T-cell (primary cell): ENCODE data around the gene PRPF8. TPM values are rescaled to one million over a fixed set of nuclear protein-coding genes. Genes with fewer than 3 reads are reported as not detected.

ENCODE experiments used
- ATAC-seq, 4 experiments: fragments of 200-7000 bp in 3 of 4; fragments of 150-1000 bp in 1 of 4; cut with Tn5 transposase; replicated peaks in 1 of 4; 1 replicate in 3 of 4; 2 replicates in 1 of 4; pipeline ENCODE4 v1.10.0; 2021; ENCODE audit warnings: moderate library complexity in 3 of 4, mild to moderate bottlenecking in 2 of 4, moderate number of reproducible peaks in 1 of 4
- CTCF ChIA-PET, 2 donors: fragments of 300-600 bp; sonication (Branson Sonifier 250); formaldehyde crosslinking; loops; one replicate each; lab custom pipeline; 2022; ENCODE audit warnings: antibody characterized with exemption in 2 of 2; lab: Charles Lee
- POLR2A ChIA-PET, 2 donors: fragments of 300-600 bp; sonication (Branson Sonifier 250); formaldehyde crosslinking; loops; one replicate each; lab custom pipeline; 2022; ENCODE audit warnings: antibody characterized with exemption in 2 of 2; lab: Charles Lee
- DNase-seq, 35 experiments: peaks; one replicate each; pipeline versions ENCODE4 v3.0.0 to v3.0.0-alpha.2; 2013 to 2023
- H3K27ac ChIP-seq: one replicate; pipeline ENCODE4 v1.5.1; 2013; ENCODE audit warnings: low read length
- H3K27me3 ChIP-seq, 2 experiments: replicated peaks in 1 of 2; 1 replicate in 1 of 2; 2 replicates in 1 of 2; pipeline versions ENCODE4 v1.6.1 to v1.7.0; 2013; ENCODE audit warnings: low read length in 1 of 2, mixed read lengths in 1 of 2; ENCODE audit not compliant: control insufficient read depth in 2 of 2, insufficient read depth in 2 of 2; ENCODE audit errors: extremely low read depth in 1 of 2
- H3K36me3 ChIP-seq, 2 donors: 1 replicate in 1 of 2; 2 replicates in 1 of 2; pipeline versions ENCODE4 v1.6.1 to v1.7.0; 2013; ENCODE audit warnings: low read length in 1 of 2; ENCODE audit not compliant: control insufficient read depth in 2 of 2, insufficient read depth in 1 of 2; ENCODE audit errors: extremely low read depth in 1 of 2
- H3K4me1 ChIP-seq, 2 experiments: 1 replicate in 1 of 2; 2 replicates in 1 of 2; pipeline versions ENCODE4 v1.6.1 to v1.7.0; 2013; ENCODE audit warnings: low read length in 2 of 2, mixed read lengths in 1 of 2; ENCODE audit not compliant: insufficient read depth in 2 of 2, control insufficient read depth in 1 of 2; ENCODE audit errors: extremely low read depth in 1 of 2
- H3K4me3 ChIP-seq, 2 donors: 1 replicate in 1 of 2; 2 replicates in 1 of 2; pipeline versions ENCODE4 v1.5.1 to v1.7.0; 2013; ENCODE audit warnings: mild to moderate bottlenecking in 2 of 2, low read length in 1 of 2, moderate library complexity in 1 of 2; ENCODE audit not compliant: control insufficient read depth in 1 of 2; ENCODE audit errors: extremely low read depth in 1 of 2
- H3K9me3 ChIP-seq: 2 replicates; pipeline ENCODE4 v1.7.0; 2013
- H3K27ac Mint-ChIP-seq, 2 donors: one replicate each; pipeline ENCODE4 v1.8.0; 2020 to 2021; ENCODE audit warnings: mild to moderate bottlenecking in 2 of 2, mixed read lengths in 2 of 2
- H3K27me3 Mint-ChIP-seq, 2 donors: one replicate each; pipeline ENCODE4 v1.8.0; 2021 to 2022; ENCODE audit warnings: mixed read lengths in 2 of 2
- H3K36me3 Mint-ChIP-seq: one replicate; pipeline ENCODE4 v1.8.0; 2021; ENCODE audit warnings: mixed read lengths
- H3K4me1 Mint-ChIP-seq, 3 donors: one replicate each; pipeline ENCODE4 v1.8.0; 2020 to 2022; ENCODE audit warnings: mixed read lengths in 3 of 3, mild to moderate bottlenecking in 1 of 3
- H3K4me3 Mint-ChIP-seq, 3 donors: one replicate each; pipeline ENCODE4 v1.8.0; 2020 to 2022; ENCODE audit warnings: mild to moderate bottlenecking in 3 of 3, mixed read lengths in 3 of 3, moderate library complexity in 3 of 3
- H3K9me3 Mint-ChIP-seq, 3 donors: one replicate each; pipeline ENCODE4 v1.8.0; 2020 to 2022; ENCODE audit warnings: mixed read lengths in 3 of 3
- WGBS: methylation state at CpG from one replicate; pipeline ENCODE4 v1.1.5; 2013; ENCODE audit warnings: missing lambda C conversion rate; ENCODE audit not compliant: insufficient coverage; 5-methylcytosine and 5-hydroxymethylcytosine counted together
- total RNA-seq, 35 experiments: library from RNA in 6 of 35; stranded (reverse) in 6 of 35; fragments of 120-200 nt in 1 of 35; gene quantifications; one replicate each; pipeline versions ENCODE4 v1.2.1 to v1.2.4 and lab custom pipeline; 2013 to 2026

The PRPF8 gene
- total RNA-seq, 5 donors from 2014 or later (not counting 1 experiment from before 2014, with no cell fraction given), result 387 to 543 (median 409) TPM

- ATAC-seq (no peak), DNase-seq (no peak)
- peaks cover 10 to 24% of the 10 kb centered on the region in 2 experiments for H3K4me1 ChIP-seq
- H3K27ac ChIP-seq, result no peak overlapping the region
- no peak overlapping the region for H3K4me3 ChIP-seq
- H3K27ac Mint-ChIP-seq, result no peak overlapping the region
- H3K4me1 Mint-ChIP-seq, result peaks cover 17 to 20% (median 18%) of the 10 kb centered on the region in 3 donors
- peaks cover 0 to 10% of the 10 kb centered on the region in 2 experiments for H3K27me3 ChIP-seq
- no peak overlapping the region for H3K4me3 Mint-ChIP-seq
- CTCF ChIA-PET, result interaction anchor here in 1 of 2 donors (1.0 kb wide), 1 partner anchor 10 kb away, joined by 6 read pairs; no protein-coding TSS in a partner anchor
- 95% methylated on average over 8 of the region's 12 CpGs for WGBS
- no peaks in the 10 kb centered on the region for H3K9me3 Mint-ChIP-seq
- POLR2A ChIA-PET, result no interaction called here
- H3K9me3 ChIP-seq, result no peaks in the 10 kb centered on the region
- no peaks in the 10 kb centered on the region for H3K36me3 ChIP-seq
- no peaks in the 10 kb centered on the region for H3K36me3 Mint-ChIP-seq
- H3K27me3 Mint-ChIP-seq, result no peaks in the 10 kb centered on the region
These were observed 43.6 kb downstream of the PRPF8 start for GRCh38 chr17:1641065-1641403.

- no peaks in the 10 kb centered on the region for H3K36me3 Mint-ChIP-seq
- Histone ChIP-seq H3K4me1 (peaks cover 7 to 18% of the 10 kb centered on the region in 2 experiments), H3K27ac (no peak overlapping the region), H3K9me3 (no peaks in the 10 kb centered on the region), H3K4me3 (no peak overlapping the region), H3K36me3 (no peaks in the 10 kb centered on the region), H3K27me3 (peaks cover 0 to 10% of the 10 kb centered on the region in 2 experiments)
- no peaks in the 10 kb centered on the region for H3K9me3 Mint-ChIP-seq
- H3K4me1 Mint-ChIP-seq, result peaks cover 14 to 15% (median 14%) of the 10 kb centered on the region in 3 donors
- POLR2A ChIA-PET, result no interaction called here
- DNase-seq (no peak), ATAC-seq (no peak)
- 88% methylated on average over 14 of the region's 23 CpGs for WGBS
- H3K27me3 Mint-ChIP-seq, result no peaks in the 10 kb centered on the region
- H3K27ac Mint-ChIP-seq, result no peak overlapping the region
- H3K4me3 Mint-ChIP-seq, result no peak overlapping the region
- CTCF ChIA-PET, result no interaction called here
These were observed 44.2 kb downstream of the PRPF8 start for GRCh38 chr17:1640329-1641064.

GRCh38 chr17:1639549-1640180, 45.0 kb downstream of the PRPF8 start:
- no peak overlapping the region for H3K4me3 Mint-ChIP-seq
- no peaks in the 10 kb centered on the region for H3K36me3 Mint-ChIP-seq
- H3K4me1 Mint-ChIP-seq, result peaks cover 7 to 10% (median 8%) of the 10 kb centered on the region in 3 donors
- WGBS, result 85% methylated on average over 11 of the region's 11 CpGs
- Histone ChIP-seq H3K4me3 (no peak overlapping the region), H3K27me3 (peaks cover 0 to 9% of the 10 kb centered on the region in 2 experiments), H3K4me1 (peaks cover 4 to 10% of the 10 kb centered on the region in 2 experiments), H3K36me3 (no peaks in the 10 kb centered on the region), H3K27ac (no peak overlapping the region), H3K9me3 (no peaks in the 10 kb centered on the region)
- POLR2A ChIA-PET, result interaction anchor here in 1 of 2 donors (0.7 kb wide), 1 partner anchor 187 kb away, joined by 9 read pairs; no protein-coding TSS in a partner anchor
- ATAC-seq, result no peak
- H3K9me3 Mint-ChIP-seq, result no peaks in the 10 kb centered on the region
- no peaks in the 10 kb centered on the region for H3K27me3 Mint-ChIP-seq
- no peak for DNase-seq
- H3K27ac Mint-ChIP-seq, result peak overlapping the region in 1 of 2 donors; percentile 44
- CTCF ChIA-PET, result no interaction called here

GRCh38 chr17:1638624-1639300, 45.9 kb downstream of the PRPF8 start:
- Mint-ChIP-seq H3K27ac (no peak overlapping the region), H3K4me3 (no peak overlapping the region), H3K9me3 (no peaks in the 10 kb centered on the region), H3K27me3 (no peaks in the 10 kb centered on the region), H3K4me1 (peaks cover 0 to 2% (median 0%) of the 10 kb centered on the region in 3 donors), H3K36me3 (no peaks in the 10 kb centered on the region)
- no peaks in the 10 kb centered on the region for H3K9me3 ChIP-seq
- no peak overlapping the region for H3K4me3 ChIP-seq
- 71% methylated on average over 13 of the region's 19 CpGs for WGBS
- no peaks in the 10 kb centered on the region for H3K27me3 ChIP-seq
- ATAC-seq, result no peak
- H3K4me1 ChIP-seq, result peaks cover 0 to under 1% of the 10 kb centered on the region in 2 experiments
- H3K36me3 ChIP-seq, result no peaks in the 10 kb centered on the region
- POLR2A ChIA-PET, result interaction anchor here in 1 of 2 donors (0.6 to 0.7 kb wide), 2 partner anchors 187 to 1910 kb away, joined by 9 to 11 read pairs; no protein-coding TSS in a partner anchor
- CTCF ChIA-PET, result no interaction called here
- DNase-seq, result no peak
- no peak overlapping the region for H3K27ac ChIP-seq

GRCh38 chr17:1638171-1638590, 46.5 kb downstream of the PRPF8 start:
- H3K27ac Mint-ChIP-seq, result peak overlapping the region in 1 of 2 donors; percentile 27
- H3K27me3 Mint-ChIP-seq, result no peaks in the 10 kb centered on the region
- POLR2A ChIA-PET, result interaction anchor here in 1 of 2 donors (0.6 kb wide), 1 partner anchor 1911 kb away, joined by 11 read pairs; no protein-coding TSS in a partner anchor
- H3K9me3 Mint-ChIP-seq, result no peaks in the 10 kb centered on the region
- H3K36me3 ChIP-seq, result no peaks in the 10 kb centered on the region
- no peak overlapping the region for H3K27ac ChIP-seq
- H3K4me1 ChIP-seq, result no peaks in the 10 kb centered on the region
- H3K4me3 Mint-ChIP-seq, result no peak overlapping the region
- DNase-seq (no peak), ATAC-seq (no peak)
- no peaks in the 10 kb centered on the region for H3K27me3 ChIP-seq
- H3K4me3 ChIP-seq, result no peak overlapping the region
- WGBS, result 83% methylated on average over 15 of the region's 17 CpGs
- no peaks in the 10 kb centered on the region for H3K36me3 Mint-ChIP-seq
- H3K4me1 Mint-ChIP-seq, result peaks cover 0 to 2% (median 0%) of the 10 kb centered on the region in 3 donors
- H3K9me3 ChIP-seq, result no peaks in the 10 kb centered on the region
- CTCF ChIA-PET, result no interaction called here

GRCh38 chr17:1636732-1637285, 47.9 kb downstream of the PRPF8 start:
- Mint-ChIP-seq H3K9me3 (no peaks in the 10 kb centered on the region), H3K4me1 (peaks cover 0 to under 1% (median 0%) of the 10 kb centered on the region in 3 donors), H3K27ac (no peak overlapping the region), H3K4me3 (no peak overlapping the region), H3K36me3 (no peaks in the 10 kb centered on the region), H3K27me3 (no peaks in the 10 kb centered on the region)
- no peak overlapping the region for H3K4me3 ChIP-seq
- DNase-seq (no peak), ATAC-seq (no peak)
- H3K36me3 ChIP-seq, result no peaks in the 10 kb centered on the region
- ChIA-PET CTCF (no interaction called here), POLR2A (no interaction called here)
- no peaks in the 10 kb centered on the region for H3K4me1 ChIP-seq
- H3K9me3 ChIP-seq, result no peaks in the 10 kb centered on the region
- H3K27me3 ChIP-seq, result no peaks in the 10 kb centered on the region
- no peak overlapping the region for H3K27ac ChIP-seq
- 81% methylated on average over 12 of the region's 15 CpGs for WGBS
